C4-2B (cell line): ENCODE results near the gene SNX21.
"Not testable (repeated sequence)": the region's sequence is repeated elsewhere in the genome, so short reads cannot be mapped to it uniquely, and the experiment has no call there.

Experiments
- H3K27ac ChIP-seq: fragments of 450-650 bp; 2 replicates; pipeline ENCODE4 v1.5.1; 2017
- CTCF ChIP-seq: fragments of 450-650 bp; conservative IDR thresholded peaks from 2 replicates; pipeline ENCODE4 v1.5.1; 2017; ENCODE audit warnings: mild to moderate bottlenecking
- ZFX ChIP-seq: fragments of 450-650 bp; IDR thresholded peaks from 2 replicates; pipeline ENCODE4 v1.6.1; 2017

SNX21 gene

DNA sequence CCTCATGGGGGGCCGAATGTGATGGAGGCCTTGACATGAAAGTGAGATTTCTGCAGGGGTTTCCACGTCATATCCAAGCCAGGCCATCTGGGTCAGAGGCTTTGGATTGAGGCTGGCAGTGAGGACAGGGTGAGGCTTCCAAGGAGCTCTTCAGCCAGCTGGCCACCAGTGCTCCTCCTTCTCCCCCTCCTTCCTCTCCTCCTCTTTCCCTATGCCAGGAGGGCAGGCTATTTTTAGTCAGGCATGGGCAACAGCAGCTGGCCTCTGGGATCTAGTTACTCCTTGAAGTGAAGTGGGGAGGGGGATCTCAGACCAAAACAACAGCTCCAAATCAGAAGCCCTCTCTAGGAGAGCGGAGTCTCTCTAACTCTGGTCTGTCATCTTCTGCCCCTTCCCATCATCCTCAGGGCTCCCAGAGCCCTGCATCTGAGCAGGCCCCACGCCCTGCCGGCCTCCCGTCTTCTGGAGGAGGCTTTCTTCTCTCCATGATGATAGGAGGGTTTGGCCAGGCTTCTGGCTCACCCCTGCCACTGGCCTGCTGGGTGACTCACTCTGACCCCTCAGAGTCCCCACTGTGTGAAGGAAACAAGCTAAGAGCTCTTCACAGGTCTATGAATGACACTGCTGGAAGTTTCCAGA is 7.1 kb upstream of the SNX21 start:
- H3K27ac ChIP-seq, result no peak overlapping the region
- TF ChIP-seq CTCF, result no peak
- no peak for TF ChIP-seq ZFX

GRCh38 chr20:45827030-45827652 is 6.5 kb upstream of the SNX21 start, which contains the start of gene TNNC2:
Gene TNNC2 (minus strand): TSS chr20:45827312. CDS start chr20:45827248, 64 bp downstream.
- no peak within 1 kb of the TSS for H3K27ac ChIP-seq

DNA sequence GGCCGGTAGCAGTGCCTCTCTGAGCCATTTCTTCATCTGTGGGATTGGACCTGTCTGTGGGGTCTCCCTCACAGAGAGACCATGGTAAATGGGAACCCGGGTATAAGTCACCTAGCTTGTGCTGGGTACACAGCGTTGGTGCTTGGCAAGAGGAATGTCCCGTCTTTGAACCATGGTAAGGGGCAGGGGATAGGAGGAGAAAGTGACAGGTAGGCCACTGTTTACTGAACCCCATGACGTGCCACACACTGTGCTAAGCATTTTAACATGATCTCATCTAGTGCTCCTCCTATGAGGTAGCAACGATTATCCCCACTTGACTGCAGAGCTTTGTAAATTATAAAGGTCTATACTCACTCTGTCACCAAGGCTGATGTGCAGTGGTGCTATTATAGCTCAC is 5.9 kb upstream of the SNX21 start:
- H3K27ac ChIP-seq, result no peak overlapping the region
- TF ChIP-seq ZFX (no peak), CTCF (no peak)

More at GRCh38 chr20:45827030-45827652, 6.5 kb upstream of the SNX21 start, which contains the start of gene TNNC2:
- TF ChIP-seq CTCF (no peak), ZFX (no peak)

DNA sequence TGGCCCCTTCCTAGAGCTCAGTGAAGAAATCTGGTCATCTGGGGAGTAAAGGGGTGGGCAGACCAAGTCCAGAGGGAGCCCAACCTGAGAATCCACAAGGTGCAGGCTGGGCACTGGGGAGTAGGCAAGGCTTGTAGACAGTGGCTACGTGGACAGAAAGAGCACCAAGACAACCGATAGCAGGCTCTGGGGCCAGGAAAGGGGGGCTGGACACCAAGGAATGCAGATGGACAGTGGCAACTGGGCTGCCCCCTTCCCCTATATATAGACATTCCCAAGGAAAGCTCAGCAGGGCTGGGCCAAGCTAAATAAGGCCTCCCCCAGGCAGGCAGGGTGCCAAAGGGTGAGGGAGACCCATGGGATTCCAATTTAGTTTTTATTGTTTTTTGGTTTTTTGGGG is 5.0 kb upstream of the SNX21 start:
- TF ChIP-seq ZFX, result no peak
- no peak overlapping the region for H3K27ac ChIP-seq

GRCh38 chr20:45829673-45830106 is 3.9 kb upstream of the SNX21 start:
- not testable (repeated sequence) for H3K27ac ChIP-seq

DNA sequence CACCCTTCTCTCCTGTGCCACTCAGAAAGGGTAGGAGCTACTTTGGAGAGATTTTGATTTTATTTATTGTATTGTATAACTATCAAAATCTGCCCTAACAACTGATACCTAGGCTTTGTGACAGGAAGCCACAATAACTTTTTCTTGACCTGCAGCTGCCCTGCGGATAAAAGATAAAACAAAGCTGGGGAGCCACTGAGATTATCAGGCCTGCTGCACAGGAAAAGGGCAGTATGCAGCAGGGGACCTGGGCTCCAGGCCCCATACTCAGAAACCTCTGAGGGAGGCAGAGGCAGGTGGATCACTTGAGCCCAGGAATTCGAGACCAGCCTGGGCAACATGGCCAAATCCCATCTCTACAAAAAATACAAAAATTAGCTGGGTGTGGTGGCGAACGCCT is 980 bp upstream of the SNX21 start:
- no peak overlapping the region for H3K27ac ChIP-seq
- TF ChIP-seq CTCF (no peak), ZFX (no peak)

DNA sequence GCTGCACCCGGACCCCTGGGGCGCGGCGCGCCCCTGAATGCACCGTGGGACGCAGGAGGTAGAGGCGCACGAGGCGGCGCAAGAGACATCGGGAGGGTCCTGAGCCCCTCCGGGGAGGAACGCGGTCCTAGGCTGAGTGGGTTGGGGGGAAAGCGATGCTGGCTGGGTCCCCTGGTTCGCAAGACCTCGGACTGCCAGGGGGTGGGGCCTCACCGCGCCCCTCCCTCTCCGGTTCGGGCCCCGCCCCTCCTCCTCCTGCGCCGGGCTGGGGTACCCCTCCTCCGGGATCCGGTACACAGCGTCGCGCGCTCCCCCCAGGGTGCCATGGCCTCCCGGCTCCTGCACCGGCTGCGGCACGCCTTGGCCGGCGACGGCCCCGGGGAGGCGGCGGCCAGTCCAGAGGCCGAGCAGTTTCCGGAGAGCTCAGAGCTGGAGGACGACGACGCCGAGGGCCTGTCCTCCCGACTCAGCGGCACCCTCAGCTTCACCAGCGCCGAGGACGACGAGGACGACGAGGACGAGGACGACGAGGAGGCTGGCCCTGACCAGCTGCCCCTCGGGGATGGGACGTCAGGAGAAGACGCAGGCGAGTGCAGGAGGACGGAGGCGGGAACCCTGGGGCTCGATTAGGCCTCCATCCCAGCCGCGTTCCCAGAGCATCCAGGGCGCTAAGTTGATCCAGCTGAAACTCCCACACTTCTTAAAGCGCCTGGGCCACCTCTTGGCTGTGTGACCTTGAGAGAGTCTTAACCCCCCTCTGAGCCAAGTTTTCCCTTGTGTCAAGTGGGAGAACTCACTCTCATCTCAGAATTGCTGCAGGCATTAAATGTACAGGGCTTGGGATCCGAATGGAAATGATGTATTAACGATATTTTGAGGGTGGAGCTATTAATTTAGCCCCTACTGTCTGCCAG is 541 bp downstream of the SNX21 start:
- H3K27ac ChIP-seq, result peak overlapping the region; percentile 55
- TF ChIP-seq CTCF (no peak), ZFX (no peak)

GRCh38 chr20:45834797-45835161 is 1.2 kb downstream of the SNX21 start:
- TF ChIP-seq CTCF, result no peak
- TF ChIP-seq ZFX, result no peak
- H3K27ac ChIP-seq, result no peak overlapping the region
